Measurements from ENCODE around the gene DDAH2. TPM values are rescaled to one million over a fixed set of nuclear protein-coding genes. Genes with fewer than 3 reads are reported as not detected.

DDAH2 gene
- total RNA-seq, 1 donor from 2014 or later = 67.0 TPM

DNA sequence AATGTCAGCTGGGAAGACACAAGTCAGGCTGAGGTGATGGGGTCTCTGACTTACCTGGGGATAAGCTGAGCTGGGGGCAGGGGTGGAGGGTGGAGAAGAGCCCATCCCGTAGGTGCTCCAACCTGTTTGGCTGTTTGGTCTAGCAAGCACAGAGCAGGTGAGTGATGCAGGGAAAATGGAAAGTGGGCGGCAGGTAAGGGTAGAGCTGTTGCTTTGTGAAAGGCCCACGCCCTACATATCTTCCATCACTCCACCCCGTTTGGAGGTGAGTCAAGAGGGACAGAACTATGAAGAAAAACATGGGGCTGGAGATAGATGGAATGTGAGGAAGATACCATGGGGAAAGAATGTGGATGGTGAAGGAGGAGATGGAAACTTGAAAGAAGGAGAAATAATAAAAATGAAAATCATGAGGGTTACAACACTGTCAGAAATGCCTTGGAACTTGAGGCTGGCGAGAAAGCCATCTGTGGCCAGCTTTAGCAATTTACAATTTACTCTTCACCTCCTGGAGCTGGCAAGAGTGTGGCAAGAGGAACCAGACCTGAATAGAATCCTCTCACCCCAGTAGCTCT lies 8.8 kb downstream of the DDAH2 start:
- TF ChIP-seq CTCF (IDR thresholded peaks at IDR 0.05) = no peak
- ATAC-seq (no peak), DNase-seq (peak; percentile 2)
- Histone ChIP-seq H3K4me1 (no peaks in the 10 kb centered on the region), H3K36me3 (no peaks in the 10 kb centered on the region), H3K9me3 (no peaks in the 10 kb centered on the region), H3K27me3 (ENCODE audit: low read depth) (no peaks in the 10 kb centered on the region), H3K4me3 (no peak overlapping the region), H3K27ac (no peak overlapping the region)
- intact Hi-C loops (cut with DNase I) = no loop called here

DNA sequence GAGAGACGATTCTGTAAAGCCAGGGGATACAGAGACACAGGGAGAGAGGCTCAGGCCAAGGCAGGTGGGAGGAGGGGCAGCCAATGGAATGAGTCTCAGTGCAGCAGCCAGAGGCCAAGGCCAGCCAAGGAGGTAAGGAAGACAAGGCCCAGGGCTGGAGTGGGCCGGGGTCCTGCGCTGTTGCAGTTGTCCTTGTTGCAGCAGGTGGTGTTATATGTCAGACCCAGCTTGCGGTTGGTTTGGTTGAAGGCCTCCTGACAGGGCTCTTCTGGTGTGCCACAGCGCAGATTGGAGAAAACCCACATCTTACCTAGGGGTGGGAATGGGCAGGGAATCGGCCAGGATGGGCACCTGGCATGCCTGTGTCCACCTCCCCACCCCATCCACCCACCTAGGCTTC lies 10.1 kb downstream of the DDAH2 start:
- Histone ChIP-seq H3K4me3 (no peak overlapping the region), H3K9me3 (no peaks in the 10 kb centered on the region), H3K27ac (peak overlapping the region; percentile 18), H3K4me1 (no peaks in the 10 kb centered on the region), H3K36me3 (no peaks in the 10 kb centered on the region), H3K27me3 (ENCODE audit: low read depth) (no peaks in the 10 kb centered on the region)
- ATAC-seq = no peak
- intact Hi-C loops (cut with DNase I) = no loop called here
- TF ChIP-seq CTCF (IDR thresholded peaks at IDR 0.05) = no peak
- DNase-seq = no peak

DNA sequence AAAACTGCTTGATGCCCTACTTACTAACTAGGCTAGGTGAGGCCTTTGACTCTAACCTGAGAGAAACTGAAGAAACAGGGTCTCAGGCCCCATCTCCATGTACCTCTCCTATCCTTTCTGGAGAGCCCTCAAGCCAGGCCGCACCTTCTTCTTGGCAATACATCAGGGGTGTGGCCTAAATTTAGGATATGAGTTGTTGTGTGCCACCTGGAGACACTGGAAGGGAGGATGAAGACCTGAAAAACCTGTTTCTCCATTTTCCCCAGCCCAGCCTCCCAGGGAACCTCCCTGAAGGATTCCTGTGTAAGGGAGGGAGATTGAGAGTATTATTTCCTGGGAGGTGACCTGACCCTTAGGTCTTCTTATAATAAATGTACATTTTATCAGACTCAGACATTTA lies 10.8 kb downstream of the DDAH2 start:
- H3K27ac ChIP-seq = peak overlapping the region; percentile 18
- intact Hi-C loops (cut with DNase I) = no loop called here
- no peaks in the 10 kb centered on the region for H3K27me3 ChIP-seq (ENCODE audit: low read depth)
- no peaks in the 10 kb centered on the region for H3K4me1 ChIP-seq
- ATAC-seq (peak; percentile 76 to 84), DNase-seq (peak; percentile 48)
- H3K4me3 ChIP-seq = no peak overlapping the region
- TF ChIP-seq CTCF (IDR thresholded peaks at IDR 0.05) = no peak
- no peaks in the 10 kb centered on the region for H3K9me3 ChIP-seq
- no peaks in the 10 kb centered on the region for H3K36me3 ChIP-seq

GRCh38 chr6:31717499-31718222 lies 11.4 kb downstream of the DDAH2 start:
- intact Hi-C loops (cut with DNase I) = no loop called here
- no peaks in the 10 kb centered on the region for H3K9me3 ChIP-seq
- H3K27ac ChIP-seq = no peak overlapping the region
- TF ChIP-seq CTCF (IDR thresholded peaks at IDR 0.05) = no peak
- H3K4me3 ChIP-seq = no peak overlapping the region
- DNase-seq = no peak
- H3K36me3 ChIP-seq = no peaks in the 10 kb centered on the region
- H3K27me3 ChIP-seq (ENCODE audit: low read depth) = no peaks in the 10 kb centered on the region
- H3K4me1 ChIP-seq = no peaks in the 10 kb centered on the region
- ATAC-seq = no peak

DNA sequence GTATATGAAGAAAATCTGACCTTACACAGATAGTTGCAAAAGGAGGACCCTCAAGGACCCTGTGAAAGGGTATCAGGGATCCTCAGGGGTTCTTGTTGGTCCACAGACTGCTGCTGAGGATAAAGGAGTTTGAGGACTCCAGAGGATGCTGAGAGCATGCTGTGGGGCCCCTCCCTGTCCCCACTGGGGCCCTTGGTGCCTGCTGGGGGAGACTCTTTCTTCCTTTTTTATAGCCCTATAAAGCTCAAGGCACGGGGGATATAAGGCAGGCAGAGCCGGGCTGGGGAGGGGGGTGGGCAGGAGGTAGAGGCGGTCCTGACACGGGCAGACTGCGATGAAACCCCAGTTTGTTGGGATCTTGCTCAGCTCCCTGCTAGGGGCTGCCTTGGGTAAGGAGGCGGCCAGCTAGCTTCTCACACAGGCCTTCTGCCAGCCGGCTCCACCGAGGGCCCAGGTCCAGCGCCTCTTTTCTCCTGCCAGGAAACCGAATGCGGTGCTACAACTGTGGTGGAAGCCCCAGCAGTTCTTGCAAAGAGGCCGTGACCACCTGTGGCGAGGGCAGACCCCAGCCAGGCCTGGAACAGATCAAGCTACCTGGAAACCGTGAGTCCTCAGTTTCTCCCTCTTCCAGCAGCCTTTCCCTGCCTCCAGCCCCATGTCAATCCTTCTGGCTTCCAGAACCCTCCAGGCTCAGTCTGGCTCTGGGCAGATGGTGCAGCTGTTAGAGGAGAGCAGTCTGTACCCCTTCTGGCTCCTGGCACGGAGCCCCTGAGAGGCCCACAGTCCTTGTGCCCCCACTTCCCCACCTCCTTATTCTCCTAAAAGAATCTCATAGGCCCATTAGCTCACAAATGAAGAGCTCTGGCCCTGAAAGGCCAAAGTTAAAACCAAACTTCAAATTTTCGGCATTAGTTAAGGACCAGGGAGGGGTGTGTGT lies 13.8 kb downstream of the DDAH2 start, which contains the start of gene LY6G6D:
Gene LY6G6D (plus strand): TSS at position 327 of the 937 bp plus-strand sequence. CDS start 8 bp downstream, at position 335.
- H3K4me3 ChIP-seq = no peak within 1 kb of the TSS
- no peaks in the 10 kb centered on the region for H3K9me3 ChIP-seq
- no peak within 1 kb of the TSS for H3K27ac ChIP-seq
- intact Hi-C loops (cut with DNase I) = no loop called here
- ATAC-seq (no peak), DNase-seq (no peak)
- TF ChIP-seq CTCF (IDR thresholded peaks at IDR 0.05) = no peak
- no peaks in the 10 kb centered on the region for H3K36me3 ChIP-seq
- H3K27me3 ChIP-seq (ENCODE audit: low read depth) = no peaks in the 10 kb centered on the region
- peaks cover 7% of the 10 kb centered on the region for H3K4me1 ChIP-seq
